ENCODE results near the gene TK1.
A peak's percentile ranks its signal among the peaks of the same experiment; 100 is the strongest.

Gene TK1

GRCh38 chr17:78134899-78135385 is 51.9 kb downstream of the TK1 start:
- TF ChIP-seq ZBTB7A (IDR thresholded peaks at IDR 0.05; ENCODE audit: low read depth) = no peak
- no peak for TF ChIP-seq TCF12 (IDR thresholded peaks at IDR 0.05; ENCODE audit: low read depth)
- no peak for TF ChIP-seq FOXM1 (IDR thresholded peaks at IDR 0.05; ENCODE audit: borderline replicate concordance, low read depth)
- TF ChIP-seq MAX (IDR thresholded peaks at IDR 0.05) = no peak
- no peak for TF ChIP-seq EP300 (IDR thresholded peaks at IDR 0.05; ENCODE audit: borderline replicate concordance)
- TF ChIP-seq YY1 (IDR thresholded peaks at IDR 0.05; ENCODE audit: low read depth) = no peak
- no peak for TF ChIP-seq RAD21 (IDR thresholded peaks at IDR 0.05; ENCODE audit: low read depth)
- TF ChIP-seq, protein P1, sequence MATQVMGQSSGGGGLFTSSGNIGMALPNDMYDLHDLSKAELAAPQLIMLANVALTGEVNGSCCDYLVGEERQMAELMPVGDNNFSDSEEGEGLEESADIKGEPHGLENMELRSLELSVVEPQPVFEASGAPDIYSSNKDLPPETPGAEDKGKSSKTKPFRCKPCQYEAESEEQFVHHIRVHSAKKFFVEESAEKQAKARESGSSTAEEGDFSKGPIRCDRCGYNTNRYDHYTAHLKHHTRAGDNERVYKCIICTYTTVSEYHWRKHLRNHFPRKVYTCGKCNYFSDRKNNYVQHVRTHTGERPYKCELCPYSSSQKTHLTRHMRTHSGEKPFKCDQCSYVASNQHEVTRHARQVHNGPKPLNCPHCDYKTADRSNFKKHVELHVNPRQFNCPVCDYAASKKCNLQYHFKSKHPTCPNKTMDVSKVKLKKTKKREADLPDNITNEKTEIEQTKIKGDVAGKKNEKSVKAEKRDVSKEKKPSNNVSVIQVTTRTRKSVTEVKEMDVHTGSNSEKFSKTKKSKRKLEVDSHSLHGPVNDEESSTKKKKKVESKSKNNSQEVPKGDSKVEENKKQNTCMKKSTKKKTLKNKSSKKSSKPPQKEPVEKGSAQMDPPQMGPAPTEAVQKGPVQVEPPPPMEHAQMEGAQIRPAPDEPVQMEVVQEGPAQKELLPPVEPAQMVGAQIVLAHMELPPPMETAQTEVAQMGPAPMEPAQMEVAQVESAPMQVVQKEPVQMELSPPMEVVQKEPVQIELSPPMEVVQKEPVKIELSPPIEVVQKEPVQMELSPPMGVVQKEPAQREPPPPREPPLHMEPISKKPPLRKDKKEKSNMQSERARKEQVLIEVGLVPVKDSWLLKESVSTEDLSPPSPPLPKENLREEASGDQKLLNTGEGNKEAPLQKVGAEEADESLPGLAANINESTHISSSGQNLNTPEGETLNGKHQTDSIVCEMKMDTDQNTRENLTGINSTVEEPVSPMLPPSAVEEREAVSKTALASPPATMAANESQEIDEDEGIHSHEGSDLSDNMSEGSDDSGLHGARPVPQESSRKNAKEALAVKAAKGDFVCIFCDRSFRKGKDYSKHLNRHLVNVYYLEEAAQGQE (IDR thresholded peaks at IDR 0.05; ENCODE audit: low read depth) = no peak
- no peak for TF ChIP-seq NFIC (IDR thresholded peaks at IDR 0.05)
- no peak for TF ChIP-seq EGR1 (IDR thresholded peaks at IDR 0.05)
- TF ChIP-seq CEBPB (IDR thresholded peaks at IDR 0.05) = no peak
- TF ChIP-seq, protein P2, sequence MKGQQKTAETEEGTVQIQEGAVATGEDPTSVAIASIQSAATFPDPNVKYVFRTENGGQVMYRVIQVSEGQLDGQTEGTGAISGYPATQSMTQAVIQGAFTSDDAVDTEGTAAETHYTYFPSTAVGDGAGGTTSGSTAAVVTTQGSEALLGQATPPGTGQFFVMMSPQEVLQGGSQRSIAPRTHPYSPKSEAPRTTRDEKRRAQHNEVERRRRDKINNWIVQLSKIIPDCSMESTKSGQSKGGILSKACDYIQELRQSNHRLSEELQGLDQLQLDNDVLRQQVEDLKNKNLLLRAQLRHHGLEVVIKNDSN (IDR thresholded peaks at IDR 0.05) = no peak
- no peak for TF ChIP-seq TAF1 (IDR thresholded peaks at IDR 0.05; ENCODE audit: low read depth)
- no peak for TF ChIP-seq CREB1 (IDR thresholded peaks at IDR 0.05; ENCODE audit: low read depth)
- no peak for TF ChIP-seq TEAD4 (IDR thresholded peaks at IDR 0.05)

DNA sequence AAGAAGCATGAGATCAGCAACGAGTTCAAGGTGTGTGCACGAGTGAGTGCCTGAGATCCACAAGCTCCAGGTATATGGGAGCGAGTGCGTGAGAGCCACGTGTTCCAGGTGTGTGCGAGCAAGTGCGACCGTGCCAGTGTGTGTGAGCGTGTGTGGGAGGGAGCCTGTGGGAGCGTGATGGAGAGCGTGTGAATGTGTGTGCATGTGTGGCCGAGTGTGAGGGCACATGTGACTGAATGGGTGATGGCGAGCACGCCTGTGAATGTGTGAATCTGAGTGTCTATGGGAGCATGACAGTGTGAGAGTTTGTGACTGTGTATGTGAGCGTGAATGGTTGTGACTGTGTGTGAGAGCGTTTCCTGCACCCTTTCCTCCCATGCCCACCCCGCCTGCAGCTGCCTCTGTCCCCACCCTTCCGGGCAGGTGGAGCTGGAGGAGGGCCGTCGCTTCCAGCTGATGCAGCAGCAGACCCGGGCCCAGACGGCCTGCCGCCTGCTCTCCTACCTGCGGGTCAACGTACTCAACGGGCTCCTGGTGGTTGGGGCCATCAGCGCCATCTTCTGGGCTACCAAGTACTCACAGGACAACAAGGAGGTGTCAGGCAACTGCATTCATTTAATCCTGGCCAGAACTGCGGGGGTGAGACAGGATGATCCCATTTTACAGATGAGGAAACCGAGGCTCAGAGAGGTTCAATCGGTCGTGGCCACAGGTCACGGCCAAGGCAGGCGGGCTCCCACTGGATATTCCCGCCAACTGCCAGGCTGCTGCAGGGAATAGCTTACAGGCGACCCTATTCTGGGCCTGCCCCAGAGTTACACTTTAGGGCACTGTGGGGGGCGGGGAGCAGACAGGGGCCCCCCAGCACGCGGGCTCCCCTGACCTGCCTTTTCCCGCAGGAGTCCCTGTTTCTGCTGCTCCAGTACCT is 52.6 kb downstream of the TK1 start:
- peak; percentile 57 for TF ChIP-seq RAD21 (IDR thresholded peaks at IDR 0.05; ENCODE audit: low read depth)
- TF ChIP-seq YY1 (IDR thresholded peaks at IDR 0.05; ENCODE audit: low read depth) = no peak

DNA sequence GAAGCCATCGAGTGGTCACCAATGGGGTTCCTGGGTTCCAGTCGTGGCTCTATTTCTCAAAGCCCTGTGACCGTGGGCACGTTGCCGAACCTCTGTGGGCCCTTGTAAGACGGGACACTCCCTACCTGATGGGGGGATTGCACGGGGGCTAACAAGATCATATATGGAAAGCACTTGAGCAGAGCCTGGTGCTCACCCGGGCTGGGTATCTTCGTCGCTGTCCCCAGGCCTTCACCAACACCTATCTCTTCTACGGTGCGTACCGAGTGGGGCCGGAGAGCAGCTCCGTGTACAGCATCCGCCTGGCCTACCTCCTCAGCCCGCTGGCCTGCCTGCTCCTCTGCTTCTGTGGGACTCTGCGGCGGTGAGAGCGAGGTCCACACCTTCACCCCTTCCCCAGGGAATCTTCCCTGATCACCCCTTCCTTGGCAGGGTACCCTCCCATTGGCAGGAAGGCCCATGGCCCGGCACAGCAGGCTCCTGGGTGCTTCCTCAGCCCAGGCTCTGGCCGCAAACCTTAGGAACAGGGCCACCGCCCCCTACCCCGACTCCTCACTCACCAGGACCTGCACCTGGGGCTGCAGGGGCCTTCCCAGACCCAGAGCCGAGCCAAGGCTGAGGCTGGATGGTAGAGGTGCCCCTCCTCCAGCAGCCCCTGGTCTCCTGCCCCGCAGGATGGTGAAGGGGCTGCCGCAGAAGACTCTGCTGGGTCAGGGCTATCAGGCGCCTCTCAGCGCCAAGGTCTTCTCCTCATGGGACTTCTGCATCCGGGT is 53.5 kb downstream of the TK1 start:
- TF ChIP-seq, protein P2 (IDR thresholded peaks at IDR 0.05) = no peak
- TF ChIP-seq EGR1 (IDR thresholded peaks at IDR 0.05) = no peak
- TF ChIP-seq CREB1 (IDR thresholded peaks at IDR 0.05; ENCODE audit: low read depth) = no peak
- TF ChIP-seq FOXM1 (IDR thresholded peaks at IDR 0.05; ENCODE audit: borderline replicate concordance, low read depth) = no peak
- TF ChIP-seq, protein P1 (IDR thresholded peaks at IDR 0.05; ENCODE audit: low read depth) = no peak
- no peak for TF ChIP-seq CEBPB (IDR thresholded peaks at IDR 0.05)
- no peak for TF ChIP-seq YY1 (IDR thresholded peaks at IDR 0.05; ENCODE audit: low read depth)
- no peak for TF ChIP-seq TEAD4 (IDR thresholded peaks at IDR 0.05)
- no peak for TF ChIP-seq TCF12 (IDR thresholded peaks at IDR 0.05; ENCODE audit: low read depth)
- TF ChIP-seq ZBTB7A (IDR thresholded peaks at IDR 0.05; ENCODE audit: low read depth) = no peak
- TF ChIP-seq EP300 (IDR thresholded peaks at IDR 0.05; ENCODE audit: borderline replicate concordance) = no peak
- TF ChIP-seq NFIC (IDR thresholded peaks at IDR 0.05) = no peak
- no peak for TF ChIP-seq MAX (IDR thresholded peaks at IDR 0.05)
- no peak for TF ChIP-seq RAD21 (IDR thresholded peaks at IDR 0.05; ENCODE audit: low read depth)
- TF ChIP-seq TAF1 (IDR thresholded peaks at IDR 0.05; ENCODE audit: low read depth) = no peak

GRCh38 chr17:78132767-78133178 is 54.1 kb downstream of the TK1 start:
- TF ChIP-seq NFIC (IDR thresholded peaks at IDR 0.05) = no peak
- no peak for TF ChIP-seq MAX (IDR thresholded peaks at IDR 0.05)
- TF ChIP-seq TCF12 (IDR thresholded peaks at IDR 0.05; ENCODE audit: low read depth) = no peak
- TF ChIP-seq CEBPB (IDR thresholded peaks at IDR 0.05) = no peak
- TF ChIP-seq, protein P1 (IDR thresholded peaks at IDR 0.05; ENCODE audit: low read depth) = no peak
- TF ChIP-seq EP300 (IDR thresholded peaks at IDR 0.05; ENCODE audit: borderline replicate concordance) = no peak
- TF ChIP-seq, protein P2 (IDR thresholded peaks at IDR 0.05) = no peak
- TF ChIP-seq FOXM1 (IDR thresholded peaks at IDR 0.05; ENCODE audit: borderline replicate concordance, low read depth) = no peak
- no peak for TF ChIP-seq ZBTB7A (IDR thresholded peaks at IDR 0.05; ENCODE audit: low read depth)
- no peak for TF ChIP-seq TAF1 (IDR thresholded peaks at IDR 0.05; ENCODE audit: low read depth)
- no peak for TF ChIP-seq YY1 (IDR thresholded peaks at IDR 0.05; ENCODE audit: low read depth)
- no peak for TF ChIP-seq RAD21 (IDR thresholded peaks at IDR 0.05; ENCODE audit: low read depth)
- TF ChIP-seq CREB1 (IDR thresholded peaks at IDR 0.05; ENCODE audit: low read depth) = no peak
- TF ChIP-seq EGR1 (IDR thresholded peaks at IDR 0.05) = no peak
- no peak for TF ChIP-seq TEAD4 (IDR thresholded peaks at IDR 0.05)

All from Ishikawa (cell line).